GM12874 (cell line): ENCODE measurements around the gene ASB7.

Experiments used
- CTCF ChIP-seq: IDR thresholded peaks from 2 replicates; pipeline ENCODE4 v1.5.1; 2011; ENCODE audit warnings: low read depth, mild to moderate bottlenecking, control low read depth, low read length, moderate library complexity; ENCODE audit not compliant: insufficient read depth

Gene ASB7

GRCh38 chr15:100691321-100691720 lies 88.9 kb downstream of the ASB7 start:
- TF ChIP-seq CTCF: no peak

GRCh38 chr15:100692246-100692645 lies 89.9 kb downstream of the ASB7 start:
- no peak for TF ChIP-seq CTCF

GRCh38 chr15:100692671-100693070 lies 90.3 kb downstream of the ASB7 start:
- no peak for TF ChIP-seq CTCF

GRCh38 chr15:100693451-100693850 lies 91.1 kb downstream of the ASB7 start:
- TF ChIP-seq CTCF: no peak

GRCh38 chr15:100694381-100695021 lies 92.1 kb downstream of the ASB7 start:
- no peak for TF ChIP-seq CTCF

GRCh38 chr15:100695048-100695447 lies 92.7 kb downstream of the ASB7 start:
- no peak for TF ChIP-seq CTCF

- no peak for TF ChIP-seq CTCF
These were observed 94.1 kb downstream of the ASB7 start for GRCh38 chr15:100696452-100696851.
